ENCODE measurements around the gene SRP14. TPM values are rescaled to one million over a fixed set of nuclear protein-coding genes. Genes with fewer than 3 reads are reported as not detected.

SRP14 gene
- total RNA-seq, 1 experiment from 2014 or later = 200 TPM

DNA sequence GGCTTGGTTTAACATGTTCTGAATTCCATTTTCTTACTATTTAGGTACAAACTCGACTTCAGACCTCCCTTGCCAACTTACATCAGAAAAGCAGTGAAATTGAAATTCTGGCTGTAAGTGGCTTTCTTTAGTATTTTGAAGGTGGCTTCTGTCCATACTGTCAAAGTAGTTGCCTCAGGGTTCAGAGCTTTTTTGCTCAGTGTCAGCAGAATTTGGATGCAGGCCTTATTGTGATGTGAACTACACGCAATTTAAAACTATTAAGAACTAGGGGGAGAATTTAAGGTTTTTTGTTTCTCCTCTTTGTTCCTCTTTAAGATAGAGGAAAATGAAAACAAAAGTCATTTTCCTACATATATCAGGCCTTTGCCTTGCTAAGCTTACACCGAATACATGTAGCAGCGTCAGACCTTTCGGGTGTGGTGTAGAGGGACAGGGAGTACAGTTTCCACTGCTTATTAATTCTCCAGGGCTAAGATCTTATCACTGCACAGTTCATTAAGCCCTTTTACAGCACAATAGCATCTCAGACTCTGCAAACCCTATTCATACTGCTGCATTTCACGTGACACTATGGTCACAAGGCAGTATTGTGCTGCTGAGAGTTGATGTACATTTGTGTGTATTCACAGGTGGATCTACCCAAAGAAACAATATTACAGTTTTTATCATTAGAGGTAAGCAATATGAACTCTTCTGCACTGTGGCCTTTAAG, 6.7 kb downstream of the SRP14 start:
- Histone ChIP-seq H3K4me2 (ENCODE audit: insufficient read depth, insufficient read length, low read length) (no peak overlapping the region), H2BK15ac (ENCODE audit: low read depth, low read length) (no peak overlapping the region), H2BK12ac (ENCODE audit: insufficient read length, low read depth, low read length) (no peak overlapping the region), H3K23ac (ENCODE audit: insufficient read length, low read depth, low read length) (no peak overlapping the region), H2AK5ac (ENCODE audit: insufficient read length, low read length) (no peak overlapping the region), H3K9ac (ENCODE audit: extremely low read depth, insufficient read length, low read length) (no peak overlapping the region), H2AFZ (ENCODE audit: low read length) (no peak overlapping the region), H3K14ac (ENCODE audit: insufficient read depth, low read length) (no peak overlapping the region), H3K56ac (ENCODE audit: insufficient read length, low read depth, low read length) (no peak overlapping the region), H3K9me3 (ENCODE audit: control insufficient read depth, low read depth, low read length) (no peaks in the 10 kb centered on the region), H3K27ac (ENCODE audit: insufficient read length, low read depth, low read length) (no peak overlapping the region), H3K4me1 (ENCODE audit: insufficient read depth, low read length) (no peaks in the 10 kb centered on the region), H3K18ac (ENCODE audit: insufficient read length, low read depth, low read length) (no peak overlapping the region), H4K20me1 (ENCODE audit: control insufficient read depth, insufficient read depth, insufficient read length) (no peaks in the 10 kb centered on the region), H4K91ac (ENCODE audit: insufficient read length, low read depth, low read length) (no peak overlapping the region), H3K4ac (ENCODE audit: low read depth, low read length) (no peak overlapping the region), H3K79me1 (ENCODE audit: insufficient read depth, low read depth, low read length, poor library complexity, severe bottlenecking) (no peaks in the 10 kb centered on the region), H3K23me2 (ENCODE audit: insufficient read length, low read depth, low read length, poor library complexity, severe bottlenecking) (no peaks in the 10 kb centered on the region), H3T11ph (ENCODE audit: low read length) (no peak overlapping the region), H2BK120ac (ENCODE audit: low read depth, low read length, poor library complexity, severe bottlenecking) (no peak overlapping the region), H4K5ac (ENCODE audit: insufficient read length, low read depth, low read length) (no peak overlapping the region), H2BK5ac (ENCODE audit: insufficient read length, low read length) (no peak overlapping the region), H2BK20ac (ENCODE audit: low read depth, low read length, poor library complexity, severe bottlenecking) (no peak overlapping the region), H3K27me3 (ENCODE audit: insufficient read depth, low read length) (no peaks in the 10 kb centered on the region), H4K8ac (replicated peaks; ENCODE audit: insufficient read length, low read depth, low read length) (no peak overlapping the region), H3K79me2 (ENCODE audit: insufficient read depth, low read length) (no peaks in the 10 kb centered on the region)
- no peak overlapping the region for H3K4me3 Mint-ChIP-seq
- peaks cover 29 to 86% (median 77%) of the 10 kb centered on the region in 3 experiments for H3K36me3 Mint-ChIP-seq (ENCODE audit: insufficient read depth in 1 of 3, low read depth in 3 of 3)
- H3K27ac Mint-ChIP-seq = no peak overlapping the region
- H3K27me3 Mint-ChIP-seq (ENCODE audit: low read depth) = no peaks in the 10 kb centered on the region
- peaks cover under 1 to 6% of the 10 kb centered on the region in 2 experiments; a peak in 1 of 4 replicates for H3K4me1 Mint-ChIP-seq
- TF ChIP-seq, protein P1, sequence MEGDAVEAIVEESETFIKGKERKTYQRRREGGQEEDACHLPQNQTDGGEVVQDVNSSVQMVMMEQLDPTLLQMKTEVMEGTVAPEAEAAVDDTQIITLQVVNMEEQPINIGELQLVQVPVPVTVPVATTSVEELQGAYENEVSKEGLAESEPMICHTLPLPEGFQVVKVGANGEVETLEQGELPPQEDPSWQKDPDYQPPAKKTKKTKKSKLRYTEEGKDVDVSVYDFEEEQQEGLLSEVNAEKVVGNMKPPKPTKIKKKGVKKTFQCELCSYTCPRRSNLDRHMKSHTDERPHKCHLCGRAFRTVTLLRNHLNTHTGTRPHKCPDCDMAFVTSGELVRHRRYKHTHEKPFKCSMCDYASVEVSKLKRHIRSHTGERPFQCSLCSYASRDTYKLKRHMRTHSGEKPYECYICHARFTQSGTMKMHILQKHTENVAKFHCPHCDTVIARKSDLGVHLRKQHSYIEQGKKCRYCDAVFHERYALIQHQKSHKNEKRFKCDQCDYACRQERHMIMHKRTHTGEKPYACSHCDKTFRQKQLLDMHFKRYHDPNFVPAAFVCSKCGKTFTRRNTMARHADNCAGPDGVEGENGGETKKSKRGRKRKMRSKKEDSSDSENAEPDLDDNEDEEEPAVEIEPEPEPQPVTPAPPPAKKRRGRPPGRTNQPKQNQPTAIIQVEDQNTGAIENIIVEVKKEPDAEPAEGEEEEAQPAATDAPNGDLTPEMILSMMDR (conservative IDR thresholded peaks at IDR 0.05) = no peak
- WGBS (ENCODE audit: extremely low coverage, insufficient read length, low lambda C conversion rate) = no CpG with 5 or more reads among the region's 6 CpGs
- no peaks in the 10 kb centered on the region for H3K9me3 Mint-ChIP-seq
- no peak for DNase-seq
